SKM-1 treated with dmso at 0.1 percent for 144 hours (cell line): Measurements from ENCODE around the gene WWOX.

Experiments used
- DNase-seq: peaks from one replicate; lab custom pipeline; 2025; ENCODE audit not compliant: unreplicated experiment; lab: John Stamatoyannopoulos, UW

Gene WWOX

GRCh38 chr16:78745108-78746019 is 645.9 kb downstream of the WWOX start:
- DNase-seq = no peak

DNA sequence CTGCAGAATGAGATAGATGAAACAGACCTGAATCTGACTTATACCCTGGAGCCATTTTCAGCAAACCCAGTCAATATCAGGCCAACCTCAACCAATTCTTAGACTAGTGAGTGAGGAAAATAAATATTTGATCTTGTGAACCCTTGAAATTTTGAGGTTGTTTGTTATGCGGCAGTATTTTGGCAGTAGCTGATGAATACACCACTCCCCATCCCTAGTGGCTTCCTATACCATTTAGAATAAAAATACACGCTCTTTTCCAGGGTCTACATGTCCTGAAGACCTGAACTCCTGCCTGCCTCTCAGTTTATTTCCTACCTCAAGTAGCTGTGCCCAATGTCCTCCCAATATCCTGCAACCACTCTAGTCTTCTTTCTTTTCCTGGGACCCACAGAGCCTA is 647.3 kb downstream of the WWOX start:
- no peak for DNase-seq

DNA sequence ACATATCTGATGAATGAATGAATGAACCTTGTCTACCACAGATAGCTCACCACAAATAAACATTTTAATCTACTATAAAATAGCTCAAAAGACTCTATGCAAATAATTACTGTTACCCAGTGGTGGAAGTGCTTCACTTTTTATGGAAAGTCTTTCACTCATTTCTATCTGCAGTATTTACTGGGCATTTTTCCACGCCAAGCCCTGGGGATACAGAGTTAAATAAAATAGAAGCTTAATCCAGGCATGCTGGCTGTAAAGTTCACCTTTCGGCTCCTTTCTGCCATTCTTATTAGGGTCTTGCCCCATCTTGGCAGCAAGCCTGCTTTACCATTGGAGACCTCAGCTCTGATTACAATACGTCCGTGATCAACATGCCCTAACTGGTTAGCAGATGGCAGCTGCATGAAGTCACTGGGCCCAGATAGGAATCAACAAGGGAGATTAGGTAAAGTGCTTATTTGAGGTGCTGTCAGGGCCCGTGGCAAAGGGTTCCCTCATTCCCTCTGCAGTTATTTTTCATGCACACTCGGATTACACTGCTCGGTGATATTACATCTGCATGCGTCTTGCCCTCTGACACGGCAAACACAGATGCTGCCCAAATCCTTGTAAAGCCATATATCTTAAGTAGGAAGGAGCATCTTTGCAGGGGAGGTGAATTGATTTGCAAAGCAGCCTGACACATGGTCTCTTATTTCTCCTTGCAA is 648.9 kb downstream of the WWOX start:
- DNase-seq = no peak

- DNase-seq = no peak
These were observed 650.4 kb downstream of the WWOX start for GRCh38 chr16:78749745-78750268.

DNA sequence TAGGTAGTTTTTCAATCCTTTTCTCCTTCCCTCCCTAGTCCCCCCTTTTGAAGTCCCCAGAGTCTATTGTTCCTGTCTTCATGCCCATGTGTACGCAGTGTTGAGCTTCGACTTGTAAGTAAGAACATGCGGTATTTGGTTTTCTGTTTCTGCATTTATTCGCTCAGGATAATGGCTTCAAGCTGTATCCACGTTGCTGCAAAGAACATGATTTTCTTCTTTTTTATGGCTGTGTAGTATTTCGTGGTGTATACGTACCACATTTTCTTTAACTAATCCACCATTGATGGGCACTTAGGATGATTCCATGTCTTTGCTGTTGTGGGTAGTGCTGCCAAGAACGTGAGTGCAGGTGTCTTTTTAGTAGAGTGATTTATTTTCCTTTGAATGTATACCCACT is 651.2 kb downstream of the WWOX start:
- DNase-seq = no peak

- no peak for DNase-seq
These were observed 652.1 kb downstream of the WWOX start for GRCh38 chr16:78751601-78752000.

GRCh38 chr16:78754713-78755112 is 655.3 kb downstream of the WWOX start:
- no peak for DNase-seq

- DNase-seq = no peak
These were observed 656.6 kb downstream of the WWOX start for GRCh38 chr16:78755751-78756661.

- DNase-seq = no peak
These were observed 660.1 kb downstream of the WWOX start for GRCh38 chr16:78759596-78759995.

DNA sequence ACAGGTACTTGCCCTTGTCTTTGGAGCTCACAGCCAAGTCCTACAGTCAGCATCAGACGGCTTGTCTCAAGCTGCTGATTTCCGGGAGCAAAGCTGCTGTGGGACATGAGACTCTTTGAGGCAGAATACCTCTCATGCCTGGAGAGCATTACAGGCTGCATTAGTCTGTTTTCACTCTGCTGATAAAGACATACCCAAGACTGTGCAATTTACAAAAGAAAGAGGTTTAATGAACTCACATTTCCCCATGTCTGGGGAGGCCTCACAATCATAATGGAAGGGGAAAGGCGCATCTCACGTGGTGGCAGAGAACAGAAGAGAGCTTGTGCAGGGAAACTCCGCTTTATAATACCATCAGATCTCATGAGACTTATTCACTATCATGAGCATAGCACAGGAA is 661.2 kb downstream of the WWOX start:
- DNase-seq = no peak

GRCh38 chr16:78761427-78761826 is 662.0 kb downstream of the WWOX start:
- no peak for DNase-seq

DNA sequence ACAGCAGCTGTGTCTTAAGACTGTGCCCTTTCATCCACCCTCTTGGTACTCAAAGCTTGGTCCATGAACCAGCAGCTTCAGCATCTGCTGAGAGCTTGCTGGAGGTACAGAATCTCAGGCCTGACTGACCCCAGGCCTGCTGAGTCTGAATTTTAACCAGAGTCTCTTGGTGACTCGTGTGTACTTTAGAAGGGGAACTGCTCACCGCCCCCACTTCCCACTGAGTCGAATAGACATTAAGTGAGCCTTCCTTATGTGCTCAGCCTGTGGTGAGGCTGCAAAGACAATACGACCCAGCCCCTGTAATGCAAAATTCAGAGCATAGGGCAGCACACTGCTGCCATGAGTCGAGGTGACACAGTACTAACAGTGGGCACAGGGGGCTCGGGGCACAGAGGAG is 662.8 kb downstream of the WWOX start:
- DNase-seq = no peak

DNA sequence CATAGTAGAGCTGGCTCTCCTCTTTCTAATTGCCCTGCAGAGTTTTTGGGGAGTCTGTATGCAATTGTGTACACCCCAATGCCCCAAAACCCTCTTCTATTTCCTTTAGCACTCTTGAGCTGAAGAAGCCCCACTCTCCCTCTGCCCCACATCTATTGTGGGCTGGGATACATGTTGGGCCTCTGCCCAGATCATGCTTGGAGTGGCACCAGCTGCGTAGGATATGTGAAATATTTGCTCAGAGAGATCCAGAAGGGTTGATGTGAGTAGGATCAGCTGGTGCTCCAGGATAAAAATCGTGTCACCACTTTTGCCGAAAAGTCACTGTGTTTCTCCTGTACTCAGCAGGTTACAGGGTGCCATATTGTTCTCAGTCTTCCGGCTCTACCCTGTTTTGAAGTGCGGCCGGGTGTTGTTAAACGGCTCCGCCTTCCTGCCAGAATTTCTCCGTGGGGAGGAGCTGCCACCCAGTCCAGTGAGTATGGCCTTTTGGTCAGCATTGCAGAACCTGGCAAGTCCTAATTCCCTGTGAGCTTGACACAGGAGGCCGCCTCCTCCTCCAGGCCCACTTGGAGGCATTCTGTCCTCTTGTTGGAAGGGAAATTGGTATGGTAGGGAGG is 664.5 kb downstream of the WWOX start:
- no peak for DNase-seq

DNA sequence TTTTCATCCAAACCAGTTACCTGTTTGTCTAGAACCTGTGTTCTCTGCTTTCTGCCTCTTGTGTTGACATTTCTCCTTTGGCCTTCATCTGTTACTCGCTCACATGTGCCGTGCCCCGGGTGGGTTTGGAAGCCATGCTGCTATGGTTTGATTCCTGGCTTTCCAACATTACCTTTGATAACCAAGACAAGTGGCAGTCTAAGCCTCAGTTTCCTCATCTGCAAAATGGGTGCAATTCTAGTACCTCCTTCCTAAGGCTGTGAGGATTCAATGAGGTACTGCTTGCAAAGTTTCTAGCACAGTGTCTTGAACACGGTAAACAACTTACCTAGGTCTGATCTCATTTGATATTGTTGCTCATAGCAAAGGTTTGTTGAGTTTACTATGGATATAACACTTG is 665.0 kb downstream of the WWOX start:
- DNase-seq = no peak

DNA sequence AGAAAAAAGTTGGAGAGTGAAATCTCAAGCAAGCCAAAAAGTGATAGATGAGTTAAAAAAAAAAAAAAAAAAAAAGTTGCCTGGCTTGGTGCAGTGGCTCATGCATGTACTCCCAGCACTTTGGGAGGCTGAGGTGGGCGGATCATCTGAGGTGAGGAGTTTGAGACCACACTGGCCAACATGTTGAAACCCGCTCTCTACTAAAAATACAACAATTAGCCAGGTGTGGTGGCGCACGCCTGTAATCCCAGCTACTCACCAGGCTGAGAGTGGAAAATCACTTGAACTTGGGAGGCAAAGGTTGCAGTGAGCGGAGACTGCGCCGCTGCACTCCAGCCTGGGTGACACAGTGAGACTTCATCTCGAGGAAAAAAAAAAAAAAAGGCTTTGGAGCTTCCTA is 668.8 kb downstream of the WWOX start:
- DNase-seq = no peak

GRCh38 chr16:78768718-78769117 is 669.3 kb downstream of the WWOX start:
- no peak for DNase-seq

DNA sequence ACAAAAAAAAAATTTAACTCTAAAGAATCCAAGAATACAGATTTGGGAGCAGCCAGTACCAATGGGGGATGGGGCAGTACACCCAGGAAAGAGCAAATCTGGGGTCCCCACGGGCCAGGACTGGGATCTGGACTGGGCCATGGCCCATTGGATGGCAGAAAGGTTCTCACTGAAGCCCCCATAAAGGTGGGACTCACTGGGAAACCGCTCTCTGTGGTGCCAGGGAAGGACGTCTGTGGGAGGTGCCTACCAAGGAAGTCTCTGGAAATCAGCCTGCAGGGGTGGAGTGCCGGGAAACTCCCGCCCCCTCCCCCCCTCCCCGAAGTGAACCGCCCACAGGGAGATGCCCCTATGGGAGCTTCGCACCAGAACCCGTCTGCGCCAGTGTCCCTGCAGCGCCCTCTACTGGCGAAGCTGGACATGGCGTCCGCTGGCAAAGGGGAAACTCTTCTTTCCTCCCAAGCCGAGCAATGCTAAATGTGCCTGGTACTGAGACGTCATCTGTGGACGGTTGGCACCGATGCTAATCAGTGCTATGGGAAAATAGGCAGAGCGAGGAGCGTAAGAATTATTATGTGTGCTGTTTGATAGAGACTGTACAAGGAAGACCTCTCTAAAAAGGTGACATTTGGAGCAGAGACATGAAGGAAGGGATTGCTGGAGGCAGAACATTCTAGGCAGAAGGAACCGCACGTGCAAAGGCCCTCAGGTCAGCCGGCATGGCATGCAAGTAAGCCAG is 671.1 kb downstream of the WWOX start:
- DNase-seq = peak; percentile 60

DNA sequence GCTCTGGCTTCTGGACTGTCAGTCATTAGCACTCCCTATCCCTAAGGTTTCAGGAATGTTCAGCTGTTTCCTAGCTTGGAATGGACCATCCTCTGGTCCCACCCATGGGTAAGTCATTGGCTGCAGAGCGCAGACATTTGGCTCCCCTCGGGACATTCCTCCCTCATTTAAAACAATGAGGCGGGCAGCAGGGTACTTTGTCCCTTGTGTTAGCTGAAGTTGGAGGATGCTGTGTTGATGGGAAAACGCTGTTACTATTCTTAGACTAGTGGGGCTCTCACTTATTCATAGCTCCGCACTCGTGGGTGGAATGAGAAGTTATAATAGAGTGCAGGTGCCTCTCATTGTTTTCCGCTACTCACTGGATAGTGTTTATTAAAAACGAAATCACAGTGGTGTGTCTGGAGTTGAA is 673.8 kb downstream of the WWOX start:
- no peak for DNase-seq

GRCh38 chr16:78773706-78774105 is 674.3 kb downstream of the WWOX start:
- DNase-seq = no peak

DNA sequence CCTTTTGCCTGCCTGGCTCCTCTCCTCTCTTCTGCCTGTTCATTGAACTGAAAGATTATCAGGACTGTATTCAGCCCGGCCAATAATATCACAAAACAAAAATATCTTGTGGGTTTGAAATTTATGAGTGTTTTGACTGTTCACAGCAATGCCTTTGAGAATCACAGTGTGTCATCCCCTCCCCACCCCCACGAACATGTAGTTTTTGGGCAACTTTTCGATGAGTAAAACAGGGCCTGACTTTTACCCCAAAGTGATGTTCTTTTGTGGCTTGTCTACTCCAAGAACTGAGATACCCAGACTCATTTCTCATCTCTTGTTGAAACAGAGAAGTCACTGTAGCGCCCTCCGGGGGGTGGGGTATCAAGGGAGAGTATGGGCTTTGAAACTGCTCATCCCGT is 675.7 kb downstream of the WWOX start:
- DNase-seq = no peak
